A549 treated with Mapracorat at 1 μM for 4 hours (cell line): ENCODE data around the gene BAG5. TPM values are rescaled to one million over a fixed set of nuclear protein-coding genes. Genes with fewer than 3 reads are reported as not detected.

Experiments
- total RNA-seq: library from RNA; stranded (reverse); fragments of 200-300 nt; extraction: Qiagen RNA extraction; gene quantifications from 5 replicates; pipeline ENCODE4 v1.2.3, GENCODE V29; 2022

Gene BAG5, protein sequence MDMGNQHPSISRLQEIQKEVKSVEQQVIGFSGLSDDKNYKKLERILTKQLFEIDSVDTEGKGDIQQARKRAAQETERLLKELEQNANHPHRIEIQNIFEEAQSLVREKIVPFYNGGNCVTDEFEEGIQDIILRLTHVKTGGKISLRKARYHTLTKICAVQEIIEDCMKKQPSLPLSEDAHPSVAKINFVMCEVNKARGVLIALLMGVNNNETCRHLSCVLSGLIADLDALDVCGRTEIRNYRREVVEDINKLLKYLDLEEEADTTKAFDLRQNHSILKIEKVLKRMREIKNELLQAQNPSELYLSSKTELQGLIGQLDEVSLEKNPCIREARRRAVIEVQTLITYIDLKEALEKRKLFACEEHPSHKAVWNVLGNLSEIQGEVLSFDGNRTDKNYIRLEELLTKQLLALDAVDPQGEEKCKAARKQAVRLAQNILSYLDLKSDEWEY
- total RNA-seq = 22.0 to 24.8 TPM (median 23.0 TPM) in 5 replicates

GRCh38 chr14:103562429-103563225 is at the start of gene BAG5, which contains the start of gene COA8:
BAG5 (minus strand) TSS chr14:103562657; CDS start chr14:103561164, 1,493 bp downstream.
COA8 (plus strand) TSS chr14:103562960; CDS start chr14:103563002, 42 bp downstream.

DNA sequence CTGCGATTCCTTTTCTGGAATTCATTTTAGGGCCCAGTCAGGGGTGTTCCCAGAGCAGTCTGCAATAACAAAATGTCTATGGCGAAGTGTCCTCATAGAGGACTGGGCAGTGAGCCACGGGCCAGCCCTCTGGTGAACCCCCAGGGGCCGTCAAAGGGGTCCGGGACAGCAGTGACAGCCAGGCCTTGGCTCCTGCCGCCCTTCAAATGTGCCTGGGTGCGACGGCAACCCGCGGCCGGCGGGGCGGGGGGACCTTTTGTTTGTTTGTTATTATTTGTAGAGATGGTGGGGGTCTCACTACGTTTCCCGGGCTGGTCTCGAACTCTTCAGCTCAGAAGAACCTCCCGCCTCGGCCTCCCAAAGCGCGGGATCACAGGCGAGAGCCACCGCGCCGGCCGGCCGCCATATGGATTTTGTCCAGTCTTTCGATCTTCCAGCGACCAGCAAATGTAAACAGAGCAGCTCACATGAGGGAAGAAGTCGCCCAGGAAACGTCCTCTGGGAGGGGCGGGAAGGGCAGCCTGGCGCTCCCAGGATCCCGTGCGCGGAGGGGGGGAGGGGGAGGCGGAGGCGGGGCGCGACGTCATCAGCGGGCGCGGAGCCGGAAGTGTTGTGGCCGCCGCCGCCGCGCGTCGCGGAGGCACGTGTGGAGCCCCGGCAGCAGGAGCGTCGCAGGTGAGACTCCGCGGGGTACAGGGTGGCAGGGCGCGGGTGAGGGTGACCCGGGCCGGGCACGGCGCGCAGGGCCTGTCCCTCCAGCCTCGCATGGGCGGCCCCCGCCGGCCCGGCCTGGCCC is 33.7 kb downstream of the BAG5 start, which contains the start of gene TRMT61A:
TSS of gene TRMT61A (plus strand) at position 610 of the 796 bp plus-strand sequence. CDS start 783 bp downstream, outside the sequence.

GRCh38 chr14:103522649-103523574 is 39.5 kb downstream of the BAG5 start, which contains the start of gene CKB:
CKB (minus strand) TSS chr14:103522830; CDS start chr14:103522493, 337 bp downstream.

Other genes with a start within 250 kb of the BAG5 start
- 204 to 278 TPM (median 259 TPM) in 5 replicates for gene EIF5, start 228.4 kb downstream of the BAG5 start, total RNA-seq
- 52.4 to 59.7 TPM (median 54.7 TPM) in 5 replicates for gene MARK3, start 177.2 kb downstream of the BAG5 start, total RNA-seq
- gene CKB, start 39.8 kb downstream of the BAG5 start, total RNA-seq = 98.0 to 132 TPM (median 131 TPM) in 5 replicates
- 17.0 to 30.5 TPM (median 26.4 TPM) in 5 replicates for gene TRMT61A, start 33.5 kb downstream of the BAG5 start, total RNA-seq
- 47.7 to 57.7 TPM (median 56.0 TPM) in 5 replicates for gene COA8, start 303 bp upstream of the BAG5 start, total RNA-seq
- gene KLC1, start 66.6 kb upstream of the BAG5 start, total RNA-seq = 78.5 to 112 TPM (median 107 TPM) in 5 replicates
- 28.1 to 35.5 TPM (median 30.2 TPM) in 5 replicates for gene XRCC3, start 152.8 kb upstream of the BAG5 start, total RNA-seq
- 34.0 to 47.2 TPM (median 42.9 TPM) in 5 replicates for gene ZFYVE21, start 153.2 kb upstream of the BAG5 start, total RNA-seq